Measurements from ENCODE around the gene RANBP17.
"Not testable (repeated sequence)": the region's sequence is repeated elsewhere in the genome, so short reads cannot be mapped to it uniquely, and the experiment has no call there.

The RANBP17 gene

DNA sequence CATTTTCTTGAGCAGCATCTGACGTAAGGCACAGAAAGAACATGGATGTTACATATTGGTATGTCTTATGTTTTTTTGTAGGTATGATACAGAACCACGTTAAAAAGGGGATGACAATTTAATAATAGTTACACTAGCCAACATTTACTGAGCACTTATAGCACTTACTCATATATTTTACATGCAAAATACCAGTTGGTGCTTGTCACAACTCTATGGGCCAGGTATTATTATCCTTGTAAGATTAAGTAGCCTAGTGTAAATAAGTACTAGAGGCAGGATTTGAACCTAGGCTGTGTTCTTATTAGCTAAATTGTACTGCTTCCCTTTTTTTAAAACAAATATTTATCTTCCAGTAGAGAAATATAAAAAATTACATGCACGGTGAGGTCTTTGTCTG is 83.5 kb downstream of the RANBP17 start:
- Histone ChIP-seq H3K9me3 (ENCODE audit: insufficient read depth, low read length) (no peaks in the 10 kb centered on the region), H3K79me2 (ENCODE audit: low read length) (no peaks in the 10 kb centered on the region), H3K4me2 (ENCODE audit: low read length) (no peak overlapping the region), H3K27ac (ENCODE audit: low read length) (no peak overlapping the region), H2AFZ (ENCODE audit: low read depth, low read length) (no peak overlapping the region), H3K4me1 (ENCODE audit: low read length) (no peaks in the 10 kb centered on the region), H3K4me3 (ENCODE audit: low read length) (no peak overlapping the region), H3K36me3 (replicated peaks; ENCODE audit: low read depth, low read length) (no peaks in the 10 kb centered on the region), H3K27me3 (ENCODE audit: low read depth, low read length) (peaks cover 5% of the 10 kb centered on the region; the same call in 1 of the 2 replicates), H4K20me1 (ENCODE audit: insufficient read depth, low read length) (0 out of 2 replicates have a peak, but pooled peaks cover 4% of the 10 kb centered on the region), H3K9ac (ENCODE audit: low read length) (no peak overlapping the region)
- TF ChIP-seq, protein P1, sequence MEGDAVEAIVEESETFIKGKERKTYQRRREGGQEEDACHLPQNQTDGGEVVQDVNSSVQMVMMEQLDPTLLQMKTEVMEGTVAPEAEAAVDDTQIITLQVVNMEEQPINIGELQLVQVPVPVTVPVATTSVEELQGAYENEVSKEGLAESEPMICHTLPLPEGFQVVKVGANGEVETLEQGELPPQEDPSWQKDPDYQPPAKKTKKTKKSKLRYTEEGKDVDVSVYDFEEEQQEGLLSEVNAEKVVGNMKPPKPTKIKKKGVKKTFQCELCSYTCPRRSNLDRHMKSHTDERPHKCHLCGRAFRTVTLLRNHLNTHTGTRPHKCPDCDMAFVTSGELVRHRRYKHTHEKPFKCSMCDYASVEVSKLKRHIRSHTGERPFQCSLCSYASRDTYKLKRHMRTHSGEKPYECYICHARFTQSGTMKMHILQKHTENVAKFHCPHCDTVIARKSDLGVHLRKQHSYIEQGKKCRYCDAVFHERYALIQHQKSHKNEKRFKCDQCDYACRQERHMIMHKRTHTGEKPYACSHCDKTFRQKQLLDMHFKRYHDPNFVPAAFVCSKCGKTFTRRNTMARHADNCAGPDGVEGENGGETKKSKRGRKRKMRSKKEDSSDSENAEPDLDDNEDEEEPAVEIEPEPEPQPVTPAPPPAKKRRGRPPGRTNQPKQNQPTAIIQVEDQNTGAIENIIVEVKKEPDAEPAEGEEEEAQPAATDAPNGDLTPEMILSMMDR (IDR thresholded peaks at IDR 0.05; ENCODE audit: low read depth, low read length): no peak

DNA sequence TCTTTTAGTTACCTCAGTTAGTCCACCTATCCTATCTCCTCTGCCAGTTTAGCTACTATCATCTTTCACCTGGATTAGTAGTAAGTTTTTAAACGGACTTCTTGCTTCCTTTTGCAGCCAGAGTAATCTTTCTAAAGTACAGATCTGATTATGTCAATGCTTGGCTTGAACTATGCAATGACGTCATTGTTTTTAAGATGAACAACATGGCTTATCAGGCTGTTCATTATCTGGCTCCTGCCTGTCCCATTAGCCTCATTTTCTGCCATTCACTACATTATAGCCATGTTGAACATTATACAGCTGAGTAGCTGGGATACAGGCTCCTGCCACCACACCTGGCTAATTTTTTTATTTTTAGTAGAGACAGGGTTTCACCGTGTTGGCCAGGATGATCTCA is 98.7 kb downstream of the RANBP17 start:
- H3K4me1 ChIP-seq (ENCODE audit: low read length): no peaks in the 10 kb centered on the region
- no peaks in the 10 kb centered on the region for H4K20me1 ChIP-seq (ENCODE audit: insufficient read depth, low read length)
- no peak overlapping the region for H3K4me3 ChIP-seq (ENCODE audit: low read length)
- no peaks in the 10 kb centered on the region for H3K79me2 ChIP-seq (ENCODE audit: low read length)
- no peak overlapping the region for H3K4me2 ChIP-seq (ENCODE audit: low read length)
- no peaks in the 10 kb centered on the region for H3K9me3 ChIP-seq (ENCODE audit: insufficient read depth, low read length)
- H3K9ac ChIP-seq (ENCODE audit: low read length): no peak overlapping the region
- no peaks in the 10 kb centered on the region for H3K36me3 ChIP-seq (replicated peaks; ENCODE audit: low read depth, low read length)
- TF ChIP-seq, protein P1 (IDR thresholded peaks at IDR 0.05; ENCODE audit: low read depth, low read length): no peak
- no peak for TF ChIP-seq EZH2phosphoT487 (IDR thresholded peaks at IDR 0.05; ENCODE audit: low read depth)
- H2AFZ ChIP-seq (ENCODE audit: low read depth, low read length): no peak overlapping the region
- no peaks in the 10 kb centered on the region for H3K27me3 ChIP-seq (ENCODE audit: low read depth, low read length)
- H3K27ac ChIP-seq (ENCODE audit: low read length): no peak overlapping the region

DNA sequence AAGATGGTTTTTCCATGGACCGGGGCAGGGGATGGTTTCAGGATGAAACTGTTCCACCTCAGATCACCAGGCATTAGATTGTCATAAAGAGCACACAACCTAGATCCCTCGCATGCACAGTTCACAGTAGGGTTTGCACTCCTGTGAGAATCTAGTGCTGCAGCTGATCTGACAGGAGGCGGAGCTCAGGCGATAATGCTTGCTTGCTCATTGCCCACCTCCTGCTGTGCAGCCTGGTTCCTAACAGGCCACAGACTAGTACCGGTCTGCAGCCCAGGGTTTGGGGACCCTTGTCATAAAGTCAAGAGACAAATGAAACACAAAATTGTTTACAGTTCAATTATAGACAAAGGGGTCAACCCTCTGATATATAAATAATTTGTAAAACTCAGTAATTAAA is 101.7 kb downstream of the RANBP17 start:
- TF ChIP-seq EZH2phosphoT487 (IDR thresholded peaks at IDR 0.05; ENCODE audit: low read depth): no peak
- TF ChIP-seq, protein P1 (IDR thresholded peaks at IDR 0.05; ENCODE audit: low read depth, low read length): no peak

DNA sequence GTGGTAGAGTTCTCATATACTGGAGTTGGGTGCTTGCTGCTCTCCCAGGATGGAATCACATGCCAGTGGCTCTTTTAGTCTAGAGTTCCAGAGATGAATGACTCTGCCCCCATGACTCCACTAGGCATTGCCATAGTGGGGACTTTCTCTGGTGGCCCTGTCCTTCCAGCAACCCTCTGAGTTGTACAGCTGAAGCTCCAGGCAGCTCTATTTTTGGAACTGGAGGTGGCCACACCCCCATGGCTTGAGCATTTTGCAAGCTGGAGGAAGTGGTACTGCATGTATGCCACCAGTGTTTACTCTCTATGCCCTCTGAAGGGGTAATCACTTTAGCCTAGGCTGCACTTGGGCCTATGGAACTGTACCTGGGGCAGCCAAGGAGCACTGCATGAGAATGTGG is 112.6 kb downstream of the RANBP17 start:
- Histone ChIP-seq H3K27me3 (ENCODE audit: low read depth, low read length) (0 out of 2 replicates have a peak, but pooled peaks cover 2% of the 10 kb centered on the region), H3K4me3 (ENCODE audit: low read length) (no peak overlapping the region), H3K36me3 (replicated peaks; ENCODE audit: low read depth, low read length) (no peaks in the 10 kb centered on the region), H2AFZ (ENCODE audit: low read depth, low read length) (no peak overlapping the region), H3K4me1 (ENCODE audit: low read length) (no peaks in the 10 kb centered on the region), H4K20me1 (ENCODE audit: insufficient read depth, low read length) (no peaks in the 10 kb centered on the region), H3K9ac (ENCODE audit: low read length) (no peak overlapping the region), H3K4me2 (ENCODE audit: low read length) (no peak overlapping the region), H3K27ac (ENCODE audit: low read length) (no peak overlapping the region), H3K9me3 (ENCODE audit: insufficient read depth, low read length) (no peaks in the 10 kb centered on the region), H3K79me2 (ENCODE audit: low read length) (no peaks in the 10 kb centered on the region)
- no peak for TF ChIP-seq EZH2phosphoT487 (IDR thresholded peaks at IDR 0.05; ENCODE audit: low read depth)
- TF ChIP-seq, protein P1 (IDR thresholded peaks at IDR 0.05; ENCODE audit: low read depth, low read length): no peak

More for the DNA sequence above, 101.7 kb downstream of the RANBP17 start:
- Histone ChIP-seq H3K36me3 (replicated peaks; ENCODE audit: low read depth, low read length) (no peaks in the 10 kb centered on the region), H3K4me3 (ENCODE audit: low read length) (no peak overlapping the region), H3K4me2 (ENCODE audit: low read length) (no peak overlapping the region), H2AFZ (ENCODE audit: low read depth, low read length) (no peak overlapping the region), H3K27ac (ENCODE audit: low read length) (no peak overlapping the region), H3K9me3 (ENCODE audit: insufficient read depth, low read length) (no peaks in the 10 kb centered on the region), H3K9ac (ENCODE audit: low read length) (no peak overlapping the region), H3K4me1 (ENCODE audit: low read length) (no peaks in the 10 kb centered on the region), H3K79me2 (ENCODE audit: low read length) (no peaks in the 10 kb centered on the region), H3K27me3 (ENCODE audit: low read depth, low read length) (peaks cover 3% of the 10 kb centered on the region; the same call in 1 of the 2 replicates), H4K20me1 (ENCODE audit: insufficient read depth, low read length) (no peaks in the 10 kb centered on the region)

DNA sequence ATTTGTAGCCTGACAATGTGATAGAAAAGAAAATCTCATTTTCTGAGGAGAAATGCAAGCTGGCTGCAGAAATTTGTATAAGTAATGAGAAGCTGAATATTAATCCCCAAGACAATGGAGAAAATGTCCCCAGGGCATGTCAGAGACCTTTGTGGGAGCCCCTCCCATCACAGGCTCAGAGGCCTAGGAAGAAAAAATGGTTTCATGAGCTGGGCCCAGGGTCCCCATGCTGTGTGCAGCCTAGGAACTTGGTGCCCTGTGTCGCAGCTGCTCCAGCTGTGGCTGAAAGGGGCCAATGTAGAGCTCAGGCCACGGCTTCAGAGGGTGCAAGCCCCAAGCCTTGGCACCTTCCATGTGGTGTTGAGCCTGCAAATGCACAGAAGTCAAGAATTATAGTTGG is 118.4 kb downstream of the RANBP17 start:
- not testable (repeated sequence) for H3K9ac ChIP-seq (ENCODE audit: low read length); H3K27me3 ChIP-seq (ENCODE audit: low read depth, low read length); H3K79me2 ChIP-seq (ENCODE audit: low read length); H2AFZ ChIP-seq (ENCODE audit: low read depth, low read length); H4K20me1 ChIP-seq (ENCODE audit: insufficient read depth, low read length); H3K4me3 ChIP-seq (ENCODE audit: low read length); H3K4me2 ChIP-seq (ENCODE audit: low read length); H3K27ac ChIP-seq (ENCODE audit: low read length); H3K4me1 ChIP-seq (ENCODE audit: low read length); H3K9me3 ChIP-seq (ENCODE audit: insufficient read depth, low read length); H3K36me3 ChIP-seq (replicated peaks; ENCODE audit: low read depth, low read length)

Measured in OCI-LY3 (cell line).